Measurements from ENCODE around the gene FAM174C. TPM values are rescaled to one million over a fixed set of nuclear protein-coding genes. Genes with fewer than 3 reads are reported as not detected.

Gene FAM174C
- total RNA-seq, 2 experiments from 2014 or later, result 62.8 to 65.3 TPM

GRCh38 chr19:1261798-1262622 lies 13.3 kb upstream of the FAM174C start:
- H3K36me3 Mint-ChIP-seq (ENCODE audit: low read depth), result peaks cover 11% of the 10 kb centered on the region
- CTCF ChIA-PET, result interaction anchor here (1.2 to 11.1 kb wide), 2 partner anchors 9 to 18 kb away, joined by 3 to 233 read pairs; partner anchors contain the start of gene ATP5F1D
- peak overlapping the region; percentile 94 for H3K27ac Mint-ChIP-seq
- DNase-seq, result no peak
- no peaks in the 10 kb centered on the region for H3K9me3 Mint-ChIP-seq
- peaks cover 50% of the 10 kb centered on the region for H3K4me1 Mint-ChIP-seq (ENCODE audit: low read depth)
- peak overlapping the region; percentile 92 for H3K4me3 Mint-ChIP-seq
- intact Hi-C loops (cut with micrococcal nuclease), result loop anchor here (1.0 to 5.0 kb wide), 2 partner anchors 7 to 650 kb away; partner anchors contain the start of gene CIRBP
- H3K27me3 Mint-ChIP-seq (ENCODE audit: low read depth), result no peaks in the 10 kb centered on the region

- intact Hi-C loops (cut with micrococcal nuclease), result loop anchor here (5.0 kb wide), 1 partner anchor 650 kb away; no protein-coding TSS in a partner anchor
- CTCF ChIA-PET, result interaction anchor here (11.1 kb wide), 1 partner anchor 19 kb away, joined by 233 read pairs; the partner anchor contains the start of gene ATP5F1D
- Mint-ChIP-seq H3K27me3 (ENCODE audit: low read depth) (no peaks in the 10 kb centered on the region), H3K4me1 (ENCODE audit: low read depth) (peaks cover 52% of the 10 kb centered on the region), H3K36me3 (ENCODE audit: low read depth) (peaks cover 7% of the 10 kb centered on the region), H3K27ac (no peak overlapping the region), H3K9me3 (no peaks in the 10 kb centered on the region), H3K4me3 (peak overlapping the region; percentile 49)
- DNase-seq, result no peak
Observed at GRCh38 chr19:1262623-1263123, 12.7 kb upstream of the FAM174C start.

GRCh38 chr19:1263188-1263587 lies 12.1 kb upstream of the FAM174C start:
- peak overlapping the region; percentile 8 for H3K27ac Mint-ChIP-seq
- peaks cover 6% of the 10 kb centered on the region for H3K36me3 Mint-ChIP-seq (ENCODE audit: low read depth)
- DNase-seq, result no peak
- no peaks in the 10 kb centered on the region for H3K27me3 Mint-ChIP-seq (ENCODE audit: low read depth)
- CTCF ChIA-PET, result interaction anchor here (11.1 kb wide), 1 partner anchor 19 kb away, joined by 233 read pairs; the partner anchor contains the start of gene ATP5F1D
- H3K4me1 Mint-ChIP-seq (ENCODE audit: low read depth), result peaks cover 51% of the 10 kb centered on the region
- H3K4me3 Mint-ChIP-seq, result peak overlapping the region; percentile 49
- intact Hi-C loops (cut with micrococcal nuclease), result loop anchor here (5.0 kb wide), 1 partner anchor 651 kb away; no protein-coding TSS in a partner anchor
- H3K9me3 Mint-ChIP-seq, result no peaks in the 10 kb centered on the region

- CTCF ChIA-PET, result interaction anchor here (1.6 to 11.1 kb wide), 2 partner anchors 12 to 21 kb away, joined by 13 to 233 read pairs; partner anchors contain the start of gene ATP5F1D
- H3K27ac Mint-ChIP-seq, result no peak overlapping the region
- peaks cover 8% of the 10 kb centered on the region for H3K36me3 Mint-ChIP-seq (ENCODE audit: low read depth)
- no peaks in the 10 kb centered on the region for H3K27me3 Mint-ChIP-seq (ENCODE audit: low read depth)
- peaks cover 45% of the 10 kb centered on the region for H3K4me1 Mint-ChIP-seq (ENCODE audit: low read depth)
- DNase-seq, result no peak
- intact Hi-C loops (cut with micrococcal nuclease), result loop anchor here (5.0 kb wide), 2 partner anchors 603 to 653 kb away; partner anchors contain the start of gene RNF126
- H3K9me3 Mint-ChIP-seq, result no peaks in the 10 kb centered on the region
- peak overlapping the region; percentile 38 for H3K4me3 Mint-ChIP-seq
Observed at GRCh38 chr19:1264801-1265614, 10.3 kb upstream of the FAM174C start.

DNA sequence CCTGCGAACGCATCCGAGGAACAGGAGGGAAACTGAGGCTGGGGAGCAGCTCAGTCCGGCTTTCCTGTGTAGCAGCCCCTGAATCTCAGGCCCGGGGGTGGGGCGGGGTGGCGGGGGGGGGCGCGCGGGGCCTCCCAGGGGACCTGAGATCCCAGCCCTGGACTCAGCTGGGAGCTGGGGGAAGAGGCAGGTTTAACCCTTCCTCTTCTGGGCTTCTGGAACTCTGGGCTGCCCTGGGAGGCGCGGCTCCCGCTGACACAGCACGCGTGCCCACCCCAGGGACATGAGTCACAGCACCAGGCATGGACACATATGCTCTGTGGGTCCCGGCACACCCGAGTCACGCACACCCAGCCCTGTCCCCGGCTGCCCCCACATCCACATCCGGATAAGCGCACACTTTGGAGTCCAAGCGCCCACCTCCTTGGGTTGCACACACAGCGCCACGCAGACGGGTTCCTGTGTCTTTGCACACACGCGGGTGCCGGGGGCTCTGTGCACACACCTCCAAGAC lies 9.7 kb upstream of the FAM174C start:
- Mint-ChIP-seq H3K36me3 (ENCODE audit: low read depth) (peaks cover 15% of the 10 kb centered on the region), H3K4me1 (ENCODE audit: low read depth) (peaks cover 51% of the 10 kb centered on the region), H3K9me3 (no peaks in the 10 kb centered on the region), H3K27me3 (ENCODE audit: low read depth) (no peaks in the 10 kb centered on the region), H3K4me3 (no peak overlapping the region), H3K27ac (no peak overlapping the region)
- intact Hi-C loops (cut with micrococcal nuclease), result loop anchor here (1.0 to 5.0 kb wide), 2 partner anchors 21 to 603 kb away; partner anchors contain the start of gene RNF126
- CTCF ChIA-PET, result interaction anchor here (1.6 to 11.1 kb wide), 3 partner anchors 10 to 22 kb away, joined by 4 to 233 read pairs (median 13); partner anchors contain the start of genes ATP5F1D and FAM174C
- peak; percentile 42 for DNase-seq

DNA sequence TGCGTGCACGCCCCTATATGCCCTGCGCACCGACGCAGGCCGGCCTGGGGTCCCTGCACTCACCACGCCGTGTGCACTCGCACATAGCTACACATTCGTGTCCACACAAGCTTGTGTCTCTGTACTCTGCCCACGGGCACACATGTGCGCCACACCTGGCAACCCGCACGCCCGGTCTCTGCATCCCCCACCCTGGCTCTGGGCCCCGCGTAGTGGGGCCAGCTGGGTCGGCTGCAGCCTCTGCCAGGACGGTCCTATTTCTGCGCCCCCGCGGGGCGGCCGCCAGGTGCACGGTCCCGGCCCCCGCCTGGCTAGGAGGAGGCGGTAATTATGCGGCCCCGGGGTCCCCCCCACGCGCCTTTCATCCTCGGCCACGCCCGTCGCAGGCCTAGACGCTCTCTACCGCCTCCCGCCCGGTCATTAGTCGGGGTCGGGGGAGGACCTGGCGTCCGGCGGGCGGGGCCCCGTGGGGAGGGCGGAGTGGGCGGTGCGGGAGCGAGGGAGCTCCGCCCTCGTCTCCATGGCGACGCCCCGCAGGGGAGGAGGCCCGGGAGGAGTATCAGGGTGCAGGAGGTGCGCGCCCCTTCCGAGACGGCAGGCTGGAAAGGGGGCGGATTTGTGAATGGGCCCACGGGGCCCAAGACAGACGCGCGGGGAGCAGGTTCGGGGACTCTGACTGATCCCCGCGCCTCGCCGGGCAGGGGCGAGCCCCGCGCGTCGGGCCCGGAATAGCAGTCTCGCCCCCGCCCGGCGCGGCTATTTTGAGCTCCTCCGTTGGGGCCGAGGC lies 9.0 kb upstream of the FAM174C start:
- Mint-ChIP-seq H3K4me3 (peak overlapping the region; percentile 21), H3K27ac (no peak overlapping the region), H3K9me3 (no peaks in the 10 kb centered on the region), H3K36me3 (ENCODE audit: low read depth) (peaks cover 21% of the 10 kb centered on the region), H3K27me3 (ENCODE audit: low read depth) (no peaks in the 10 kb centered on the region), H3K4me1 (ENCODE audit: low read depth) (peaks cover 57% of the 10 kb centered on the region)
- intact Hi-C loops (cut with micrococcal nuclease), result loop anchor here (1.0 to 5.0 kb wide), 2 partner anchors 22 to 604 kb away; partner anchors contain the start of gene RNF126
- DNase-seq, result peak; percentile 81
- CTCF ChIA-PET, result interaction anchor here (0.7 to 11.1 kb wide), 10 partner anchors 9 to 91 kb away, joined by 3 to 233 read pairs (median 4); partner anchors contain the start of genes ATP5F1D and FAM174C

DNA sequence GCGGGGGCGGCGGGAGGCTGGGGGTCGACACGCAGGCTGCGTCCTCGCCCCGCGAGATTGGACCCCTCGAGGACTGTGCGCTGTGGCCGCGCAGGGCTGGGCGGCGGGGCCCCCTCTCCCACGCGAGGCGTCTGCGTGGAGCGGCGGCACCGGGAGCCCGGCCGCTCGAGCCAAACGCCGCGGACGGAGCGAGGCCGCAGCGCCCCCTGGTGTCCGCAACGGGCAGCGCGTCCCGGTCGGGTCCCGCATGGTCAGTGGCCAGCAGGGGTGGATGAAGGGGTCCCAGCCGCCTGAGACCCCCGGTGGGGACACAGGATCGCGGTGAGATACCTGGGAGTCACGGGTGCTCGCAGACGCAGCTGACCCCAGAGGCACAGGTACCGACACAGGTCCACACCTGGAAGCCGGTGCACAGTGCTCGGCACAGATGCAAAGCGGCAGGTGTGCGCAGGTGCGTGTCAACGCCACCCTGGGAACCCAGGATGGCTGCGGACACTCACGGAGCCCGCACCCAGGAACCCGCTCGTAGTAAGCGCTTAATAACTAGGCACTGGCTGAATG lies 8.3 kb upstream of the FAM174C start:
- H3K4me1 Mint-ChIP-seq (ENCODE audit: low read depth), result peaks cover 57% of the 10 kb centered on the region
- DNase-seq, result peak; percentile 65
- H3K27me3 Mint-ChIP-seq (ENCODE audit: low read depth), result no peaks in the 10 kb centered on the region

DNA sequence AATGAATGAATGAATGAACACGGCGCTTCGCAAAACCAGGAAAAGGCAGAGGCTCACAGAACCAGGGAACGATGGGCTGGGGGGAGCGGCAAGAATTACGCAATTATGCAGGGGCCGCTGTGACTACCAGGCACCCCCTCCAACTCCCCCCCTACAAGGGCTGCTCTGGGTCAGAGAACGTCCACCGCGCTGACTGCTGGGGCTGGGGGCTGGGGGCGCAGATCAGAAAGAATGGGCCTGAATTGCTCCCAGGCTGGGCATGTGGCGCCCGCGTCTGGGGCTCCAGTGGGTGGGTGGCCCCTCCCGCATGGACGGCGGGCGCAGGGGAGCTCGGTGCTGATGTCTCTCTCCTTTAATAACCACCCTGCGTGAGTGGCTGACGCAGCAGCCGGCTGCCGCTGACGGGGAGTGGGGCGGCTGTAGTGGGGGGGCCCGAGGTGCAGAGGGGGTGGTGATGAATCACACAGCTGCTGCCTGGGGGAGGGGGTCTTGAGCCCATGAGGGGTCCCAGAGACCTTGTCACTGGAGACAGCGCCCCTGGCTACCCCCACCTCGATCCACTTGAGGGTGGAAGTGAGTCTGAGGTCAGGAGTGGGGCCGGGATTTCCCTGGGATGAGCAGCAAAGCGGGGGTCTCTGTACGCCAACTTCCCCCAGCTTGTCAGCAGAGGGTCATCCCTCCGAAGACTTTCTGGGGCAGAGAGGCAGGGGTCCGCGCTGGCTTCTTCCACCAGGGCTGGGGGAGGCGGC lies 7.7 kb upstream of the FAM174C start:
- peaks cover 33% of the 10 kb centered on the region for H3K36me3 Mint-ChIP-seq (ENCODE audit: low read depth)
- H3K27me3 Mint-ChIP-seq (ENCODE audit: low read depth), result no peaks in the 10 kb centered on the region
- intact Hi-C loops (cut with micrococcal nuclease), result loop anchor here (5.0 kb wide), 1 partner anchor 605 kb away; the partner anchor contains the start of gene RNF126
- H3K4me3 Mint-ChIP-seq, result peak overlapping the region; percentile 39
- no peak for DNase-seq
- H3K4me1 Mint-ChIP-seq (ENCODE audit: low read depth), result peaks cover 59% of the 10 kb centered on the region
- no peaks in the 10 kb centered on the region for H3K9me3 Mint-ChIP-seq
- CTCF ChIA-PET, result interaction anchor here (0.6 to 11.1 kb wide), 6 partner anchors 15 to 910 kb away, joined by 3 to 233 read pairs (median 4); partner anchors contain the start of gene ATP5F1D
- H3K27ac Mint-ChIP-seq, result no peak overlapping the region

More for the DNA sequence above, 8.3 kb upstream of the FAM174C start:
- Mint-ChIP-seq H3K9me3 (no peaks in the 10 kb centered on the region), H3K27ac (no peak overlapping the region), H3K36me3 (ENCODE audit: low read depth) (peaks cover 28% of the 10 kb centered on the region), H3K4me3 (peak overlapping the region; percentile 39)
- intact Hi-C loops (cut with micrococcal nuclease), result loop anchor here (1.0 to 5.0 kb wide), 2 partner anchors 23 to 605 kb away; partner anchors contain the start of gene RNF126
- CTCF ChIA-PET, result interaction anchor here (0.6 to 11.1 kb wide), 13 partner anchors 8 to 910 kb away, joined by 3 to 233 read pairs (median 4); partner anchors contain the start of genes ATP5F1D and FAM174C

GRCh38 chr19:1268226-1269064 lies 6.9 kb upstream of the FAM174C start:
- CTCF ChIA-PET, result interaction anchor here (0.6 to 11.1 kb wide), 5 partner anchors 9 to 194 kb away, joined by 3 to 233 read pairs (median 3); partner anchors contain the start of gene ATP5F1D
- Mint-ChIP-seq H3K27ac (no peak overlapping the region), H3K36me3 (ENCODE audit: low read depth) (peaks cover 39% of the 10 kb centered on the region), H3K27me3 (ENCODE audit: low read depth) (no peaks in the 10 kb centered on the region), H3K9me3 (no peaks in the 10 kb centered on the region), H3K4me1 (ENCODE audit: low read depth) (peaks cover 59% of the 10 kb centered on the region), H3K4me3 (peak overlapping the region; percentile 70)
- intact Hi-C loops (cut with micrococcal nuclease), result loop anchor here (1.0 to 5.0 kb wide), 5 partner anchors 7 to 606 kb away; partner anchors contain the start of genes PTBP1, RNF126 and STK11
- DNase-seq, result no peak
